ACC112 (cell line): ENCODE data around the gene ATAD3B.
"Not testable (repeated sequence)": the region's sequence is repeated elsewhere in the genome, so short reads cannot be mapped to it uniquely, and the experiment has no call there.

Source experiments
- H2AFZ ChIP-seq: fragments of 200-600 bp; sonication (generic); one replicate; pipeline ENCODE4 v1.6.0; 2017; ENCODE audit warnings: antibody characterized with exemption, low read length; ENCODE audit not compliant: unreplicated experiment
- H3K27ac ChIP-seq: fragments of 200-600 bp; sonication (generic); 2 replicates; pipeline ENCODE4 v1.5.1; 2014; ENCODE audit warnings: low read depth, mild to moderate bottlenecking, antibody characterized with exemption, low read length, moderate library complexity
- H3K27me3 ChIP-seq: fragments of 200-600 bp; sonication (generic); 2 replicates; pipeline ENCODE4 v1.6.1; 2014; ENCODE audit warnings: mild to moderate bottlenecking, antibody characterized with exemption, low read length, moderate library complexity, mixed read lengths; ENCODE audit not compliant: insufficient read depth
- H3K36me3 ChIP-seq: fragments of 200-600 bp; sonication (generic); 2 replicates; pipeline ENCODE4 v1.6.1; 2016; ENCODE audit warnings: mild to moderate bottlenecking, antibody characterized with exemption, low read length, moderate library complexity, mixed read lengths; ENCODE audit not compliant: insufficient read depth
- H3K4me1 ChIP-seq: fragments of 200-600 bp; sonication (generic); one replicate; pipeline ENCODE4 v1.6.1; 2016; ENCODE audit warnings: low read length, mixed read lengths; ENCODE audit not compliant: insufficient read depth, unreplicated experiment, control insufficient read depth
- H3K4me3 ChIP-seq: fragments of 200-600 bp; sonication (generic); 2 replicates; pipeline ENCODE4 v1.5.1; 2014; ENCODE audit warnings: mild to moderate bottlenecking, low read depth, low read length
- H3K79me2 ChIP-seq: fragments of 200-600 bp; sonication (generic); one replicate; pipeline ENCODE4 v1.6.0; 2016; ENCODE audit warnings: low read length; ENCODE audit not compliant: control insufficient read depth, unreplicated experiment, insufficient read depth

Gene ATAD3B

DNA sequence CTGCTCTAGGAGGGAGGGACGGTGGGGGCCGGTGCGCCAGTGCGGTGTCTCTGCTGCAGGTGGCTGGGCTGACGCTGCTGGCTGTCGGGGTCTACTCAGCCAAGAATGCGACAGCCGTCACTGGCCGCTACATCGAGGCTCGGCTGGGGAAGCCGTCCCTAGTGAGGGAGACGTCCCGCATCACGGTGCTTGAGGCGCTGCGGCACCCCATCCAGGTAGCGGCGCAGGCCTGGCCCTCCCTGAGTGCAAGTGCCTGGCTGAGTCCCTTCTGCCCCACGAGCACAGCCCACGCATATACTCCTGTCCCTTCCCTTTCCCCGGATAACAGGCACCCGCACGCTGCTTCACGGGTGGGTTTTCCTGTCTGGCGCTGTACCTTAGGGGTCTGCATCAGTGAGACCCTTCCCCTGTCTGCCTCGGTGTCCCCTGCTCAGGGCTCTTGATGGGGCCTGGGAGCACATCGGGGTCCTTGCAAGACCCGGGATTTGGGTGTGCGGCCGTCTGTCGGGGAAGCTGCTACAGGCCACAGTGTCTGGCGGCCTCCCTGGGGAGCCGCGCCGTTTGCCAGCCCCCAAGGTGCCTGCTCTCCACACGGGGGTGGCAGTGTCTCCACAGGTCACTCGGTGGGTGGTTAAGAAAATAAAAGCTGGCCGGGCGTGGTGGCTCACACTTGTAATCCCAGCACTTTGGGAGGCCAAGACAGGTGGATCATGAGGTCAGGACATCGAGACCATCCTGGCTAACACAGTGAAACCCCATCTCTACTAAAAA, 17.1 kb upstream of the ATAD3B start:
- H3K4me3 ChIP-seq, H2AFZ ChIP-seq, H3K79me2 ChIP-seq, H3K27me3 ChIP-seq, H3K27ac ChIP-seq, H3K36me3 ChIP-seq, H3K4me1 ChIP-seq: not testable (repeated sequence)

- no peaks in the 10 kb centered on the region for H3K4me1 ChIP-seq
- H3K79me2 ChIP-seq = no peaks in the 10 kb centered on the region
- no peak overlapping the region for H2AFZ ChIP-seq
- H3K4me3 ChIP-seq = no peak overlapping the region
- H3K27ac ChIP-seq = no peak overlapping the region
- no peaks in the 10 kb centered on the region for H3K36me3 ChIP-seq
- H3K27me3 ChIP-seq = no peaks in the 10 kb centered on the region
Observed at GRCh38 chr1:1455366-1455884, 16.1 kb upstream of the ATAD3B start.

- H2AFZ ChIP-seq, H3K27me3 ChIP-seq, H3K4me1 ChIP-seq, H3K36me3 ChIP-seq, H3K27ac ChIP-seq, H3K79me2 ChIP-seq, H3K4me3 ChIP-seq: not testable (repeated sequence)
Observed at GRCh38 chr1:1455934-1456333, 15.6 kb upstream of the ATAD3B start.

GRCh38 chr1:1456683-1457255, 14.8 kb upstream of the ATAD3B start:
- H3K4me1 ChIP-seq, H3K27ac ChIP-seq, H3K79me2 ChIP-seq, H3K4me3 ChIP-seq, H2AFZ ChIP-seq, H3K27me3 ChIP-seq, H3K36me3 ChIP-seq: not testable (repeated sequence)

GRCh38 chr1:1459156-1459555, 12.4 kb upstream of the ATAD3B start:
- not testable (repeated sequence) for H2AFZ ChIP-seq, H3K36me3 ChIP-seq, H3K27ac ChIP-seq, H3K79me2 ChIP-seq, H3K27me3 ChIP-seq, H3K4me3 ChIP-seq, H3K4me1 ChIP-seq

DNA sequence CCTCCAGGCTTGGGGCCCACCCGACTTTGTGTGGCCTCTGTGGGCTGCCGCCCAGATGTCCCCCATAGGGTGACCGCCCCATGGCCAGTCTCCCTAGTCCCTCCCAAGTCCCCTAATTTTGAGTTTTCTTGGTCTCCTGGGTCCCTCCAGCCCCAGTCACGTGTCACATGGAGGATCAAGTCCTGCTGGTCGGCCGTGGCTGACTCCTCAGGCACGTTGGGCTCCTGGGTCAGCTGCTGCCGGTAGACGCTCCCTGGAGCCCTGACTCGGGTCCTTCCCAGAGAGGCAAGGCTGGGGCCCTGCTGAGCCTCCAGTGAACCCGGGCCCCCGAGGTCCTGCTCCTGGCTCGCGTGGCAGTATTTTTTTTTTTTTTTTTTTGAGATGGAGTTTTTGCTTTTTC, 11.9 kb upstream of the ATAD3B start:
- not testable (repeated sequence) for H3K4me1 ChIP-seq, H3K27me3 ChIP-seq, H2AFZ ChIP-seq, H3K4me3 ChIP-seq, H3K36me3 ChIP-seq, H3K27ac ChIP-seq, H3K79me2 ChIP-seq

- no peaks in the 10 kb centered on the region for H3K4me1 ChIP-seq
- H3K79me2 ChIP-seq = no peaks in the 10 kb centered on the region
- no peak overlapping the region for H3K4me3 ChIP-seq
- no peaks in the 10 kb centered on the region for H3K36me3 ChIP-seq
- no peak overlapping the region for H3K27ac ChIP-seq
- H3K27me3 ChIP-seq = no peaks in the 10 kb centered on the region
- H2AFZ ChIP-seq = no peak overlapping the region
Observed at GRCh38 chr1:1460540-1461130, 10.9 kb upstream of the ATAD3B start.

DNA sequence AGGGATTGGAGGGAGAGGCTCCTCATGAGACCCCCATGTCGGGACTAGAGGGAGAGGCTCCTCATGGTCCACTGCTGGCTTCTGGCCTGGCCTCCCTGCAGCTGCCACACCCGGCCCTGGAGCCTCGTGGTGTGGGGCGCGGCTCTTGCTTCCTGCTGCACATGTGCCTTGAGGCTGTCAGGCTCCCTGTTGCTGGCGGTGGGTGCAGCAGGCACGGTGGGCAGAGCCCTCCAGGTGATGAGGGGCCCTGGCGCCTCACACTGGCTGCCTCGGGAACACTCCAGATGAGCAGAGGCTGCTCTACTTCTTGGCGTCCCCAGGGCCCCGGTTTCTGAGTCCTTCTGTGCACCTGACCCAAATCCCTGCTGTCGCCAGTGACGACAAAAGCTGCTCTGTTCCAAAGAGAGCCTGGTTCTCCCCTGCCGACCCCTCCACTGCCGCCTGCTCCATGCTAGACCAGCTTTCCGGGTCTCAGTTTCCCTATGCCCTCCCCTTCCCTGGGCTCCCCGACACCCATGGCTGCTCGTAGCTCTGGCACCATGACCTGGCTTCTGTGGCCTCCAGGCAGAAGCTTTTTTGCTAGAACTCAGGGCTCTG, 9.7 kb upstream of the ATAD3B start:
- Histone ChIP-seq H3K4me3 (no peak overlapping the region), H3K27me3 (no peaks in the 10 kb centered on the region), H2AFZ (no peak overlapping the region)

GRCh38 chr1:1462318-1462966, 9.1 kb upstream of the ATAD3B start:
- no peak overlapping the region for H2AFZ ChIP-seq
- no peaks in the 10 kb centered on the region for H3K36me3 ChIP-seq
- no peak overlapping the region for H3K27ac ChIP-seq
- H3K27me3 ChIP-seq = no peaks in the 10 kb centered on the region
- H3K79me2 ChIP-seq = no peaks in the 10 kb centered on the region
- H3K4me3 ChIP-seq = no peak overlapping the region
- H3K4me1 ChIP-seq = no peaks in the 10 kb centered on the region

More for the DNA sequence above, 9.7 kb upstream of the ATAD3B start:
- Histone ChIP-seq H3K79me2 (no peaks in the 10 kb centered on the region), H3K4me1 (no peaks in the 10 kb centered on the region), H3K36me3 (no peaks in the 10 kb centered on the region), H3K27ac (no peak overlapping the region)

GRCh38 chr1:1463312-1463711, 8.3 kb upstream of the ATAD3B start:
- no peaks in the 10 kb centered on the region for H3K79me2 ChIP-seq
- no peak overlapping the region for H3K27ac ChIP-seq
- H3K4me1 ChIP-seq = no peaks in the 10 kb centered on the region
- no peak overlapping the region for H3K4me3 ChIP-seq
- no peak overlapping the region for H2AFZ ChIP-seq
- no peaks in the 10 kb centered on the region for H3K27me3 ChIP-seq
- H3K36me3 ChIP-seq = no peaks in the 10 kb centered on the region
